Stimulated activated CD4-positive, alpha-beta T cell treated with anti-CD3 and anti-CD28 coated beads, TNF-alpha, amount 100 ng/mL, for 24 hours (primary cell): Measurements from ENCODE around the gene GRIA3.
"Not testable (repeated sequence)": the region's sequence is repeated elsewhere in the genome, so short reads cannot be mapped to it uniquely, and the experiment has no call there.

Source experiments
- DNase-seq, 3 experiments: peaks; one replicate each; pipeline ENCODE4 v3.0.0-alpha.2; 2020; ENCODE audit warnings: low read depth in 3 of 3

Gene GRIA3

GRCh38 chrX:123274796-123275195 is 90.7 kb downstream of the GRIA3 start:
- DNase-seq, result no peak

DNA sequence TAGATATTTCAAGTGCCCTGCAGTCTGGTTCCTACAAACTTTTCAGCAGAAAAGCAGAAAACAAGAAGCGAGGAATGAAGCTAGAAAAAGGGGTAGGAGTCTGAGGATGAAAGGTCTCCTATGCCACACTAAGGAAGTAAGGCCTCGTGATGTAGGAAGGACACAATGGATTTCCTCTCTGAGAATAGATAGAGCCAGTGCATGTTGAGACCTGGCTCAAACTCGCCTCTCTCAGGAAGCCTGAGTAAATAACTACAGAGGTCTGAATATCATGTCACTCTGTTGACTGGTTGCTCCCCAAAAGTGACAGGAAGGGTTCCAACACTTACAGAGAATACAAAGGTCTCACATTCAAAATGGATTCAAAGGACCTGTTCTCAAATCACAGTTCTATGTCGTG is 93.3 kb downstream of the GRIA3 start:
- no peak for DNase-seq

DNA sequence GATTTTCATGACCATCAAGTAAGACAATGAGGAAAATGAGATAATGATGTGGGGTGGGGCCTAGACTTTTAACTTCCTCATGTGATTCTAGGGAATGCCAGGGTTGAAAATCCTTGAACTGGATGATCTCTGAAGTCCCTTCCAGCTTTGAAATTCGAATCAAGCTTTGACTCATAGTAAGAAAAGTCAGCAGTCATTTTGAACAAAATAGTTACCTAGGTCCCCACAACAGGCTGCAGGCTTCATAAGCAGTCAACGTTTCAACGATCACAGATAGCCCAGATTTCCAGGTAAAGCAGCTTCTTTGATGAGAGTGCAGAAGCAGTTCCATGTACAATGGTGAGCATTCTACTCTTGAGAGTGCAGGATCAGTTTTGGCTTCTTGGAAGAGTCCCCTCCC is 93.7 kb downstream of the GRIA3 start:
- no peak for DNase-seq

DNA sequence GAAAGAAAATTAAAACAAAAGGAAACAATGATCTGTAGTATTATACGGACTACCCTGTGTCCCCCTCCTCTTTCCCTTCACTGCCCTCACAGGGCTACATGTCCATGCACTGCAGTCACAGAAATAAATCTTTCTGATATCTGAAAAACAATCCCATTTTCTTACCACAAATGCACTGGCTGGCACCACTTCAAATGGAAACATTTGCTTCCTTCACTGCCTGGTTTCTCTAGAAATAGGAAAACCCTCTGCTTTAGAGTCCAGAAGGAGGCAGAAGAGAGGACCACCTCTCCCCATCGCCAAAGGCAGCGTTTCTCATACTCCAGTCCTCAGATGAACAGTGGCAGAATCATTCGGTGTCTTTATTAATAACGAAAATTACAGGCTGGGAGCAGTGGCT is 98.2 kb downstream of the GRIA3 start:
- DNase-seq, result no peak

GRCh38 chrX:123283407-123283806 is 99.3 kb downstream of the GRIA3 start:
- DNase-seq, result not testable (repeated sequence)

DNA sequence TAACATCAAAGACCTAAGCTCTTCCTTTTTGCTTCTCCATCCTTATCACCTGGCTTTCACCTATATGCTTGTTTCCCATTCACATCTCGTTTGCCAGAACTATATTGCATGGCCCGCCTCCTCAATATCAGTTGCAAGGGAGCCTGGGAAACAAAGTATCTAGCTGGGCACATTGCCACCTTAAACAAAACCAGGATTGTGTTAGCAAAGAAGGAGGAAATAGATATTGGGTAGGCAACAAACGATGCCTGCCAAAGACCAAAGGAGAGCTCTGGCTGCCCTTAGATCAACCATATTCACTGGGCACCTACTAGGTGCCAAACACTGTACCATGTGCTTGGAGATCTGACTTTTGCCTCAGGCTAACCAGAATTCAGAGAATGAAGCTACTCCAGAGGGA is 107.5 kb downstream of the GRIA3 start:
- no peak for DNase-seq

GRCh38 chrX:123298026-123298425 is 113.9 kb downstream of the GRIA3 start:
- no peak for DNase-seq

- DNase-seq, result no peak
These were observed 119.4 kb downstream of the GRIA3 start for GRCh38 chrX:123303429-123303828.

DNA sequence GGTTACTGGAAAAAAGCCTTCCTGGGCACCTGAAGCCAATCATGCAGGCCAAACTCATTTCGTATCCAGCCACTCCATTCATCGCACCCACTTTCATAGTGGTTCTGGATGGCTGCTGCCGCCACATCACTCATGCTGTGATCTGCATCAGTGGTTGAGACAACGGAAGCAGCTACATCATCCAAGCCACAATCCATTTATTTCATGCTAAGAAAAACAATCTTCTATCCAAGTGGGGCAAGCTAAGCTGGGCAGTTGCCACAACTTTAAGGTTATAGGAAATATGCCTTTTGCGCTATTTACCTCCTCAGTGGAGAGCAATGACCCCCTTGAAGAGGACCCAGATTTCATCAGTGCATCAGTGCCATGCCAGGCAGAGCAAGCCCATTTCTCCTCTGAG is 124.6 kb downstream of the GRIA3 start:
- DNase-seq, result no peak

DNA sequence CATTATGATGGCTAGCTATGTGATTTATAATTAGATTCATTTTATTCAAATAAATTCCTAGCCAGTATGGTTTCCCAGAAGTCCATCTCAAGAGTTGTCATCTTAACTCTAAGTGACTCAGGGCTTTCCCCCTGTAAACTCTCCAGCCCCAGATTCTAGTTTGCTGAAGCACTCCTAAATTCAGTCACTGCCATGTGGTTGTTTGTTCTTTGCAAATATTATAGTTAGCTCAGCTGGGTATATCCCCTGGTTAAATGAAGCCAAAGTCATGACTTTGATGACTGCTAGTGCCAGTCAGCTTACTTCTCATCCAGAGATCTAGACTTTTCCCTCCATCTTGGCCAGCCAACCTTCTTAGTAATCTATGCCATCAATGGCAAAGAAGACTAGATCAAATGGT is 126.0 kb downstream of the GRIA3 start:
- DNase-seq, result no peak

DNA sequence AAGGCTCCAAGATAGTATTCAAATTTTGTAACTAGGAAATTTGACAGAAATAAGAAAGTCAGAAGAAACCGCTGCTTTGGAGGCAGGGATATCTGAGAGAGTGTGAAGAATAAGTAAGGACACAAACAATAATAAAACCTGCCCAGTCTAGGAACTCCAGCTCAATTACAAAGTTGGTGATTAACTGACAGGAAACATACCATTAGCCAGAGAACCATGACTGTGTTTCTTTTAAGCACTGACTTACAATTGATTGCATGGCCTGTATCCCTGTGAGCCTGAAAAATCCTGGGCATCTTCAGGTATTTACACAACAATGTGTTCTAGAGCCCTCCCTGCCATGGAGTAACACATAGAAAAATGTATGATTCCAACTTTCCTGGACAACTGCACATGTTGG is 127.4 kb downstream of the GRIA3 start:
- DNase-seq, result no peak

GRCh38 chrX:123313486-123313885 is 129.4 kb downstream of the GRIA3 start:
- DNase-seq, result no peak

DNA sequence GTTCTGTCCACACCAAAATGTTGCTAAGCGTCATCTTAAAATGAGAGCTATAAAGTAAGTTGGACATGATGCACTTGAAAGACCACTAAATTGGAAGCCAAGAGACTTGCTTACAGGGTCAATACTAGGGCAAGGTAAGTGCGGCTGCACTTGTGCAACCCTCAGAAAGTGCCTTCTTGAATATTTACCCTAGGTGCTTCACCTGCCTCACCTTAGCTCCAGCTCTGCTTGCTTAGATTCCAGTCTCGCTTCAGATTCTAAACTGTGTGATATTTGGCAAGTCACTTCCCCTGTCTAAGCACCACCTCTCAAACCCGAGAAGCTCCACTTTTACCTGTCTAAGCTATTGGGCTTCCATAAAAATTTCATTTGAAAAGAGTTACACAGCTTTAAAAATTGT is 136.5 kb downstream of the GRIA3 start:
- no peak for DNase-seq

GRCh38 chrX:123322536-123322935 is 138.5 kb downstream of the GRIA3 start:
- no peak for DNase-seq

GRCh38 chrX:123324625-123325024 is 140.5 kb downstream of the GRIA3 start:
- no peak for DNase-seq

DNA sequence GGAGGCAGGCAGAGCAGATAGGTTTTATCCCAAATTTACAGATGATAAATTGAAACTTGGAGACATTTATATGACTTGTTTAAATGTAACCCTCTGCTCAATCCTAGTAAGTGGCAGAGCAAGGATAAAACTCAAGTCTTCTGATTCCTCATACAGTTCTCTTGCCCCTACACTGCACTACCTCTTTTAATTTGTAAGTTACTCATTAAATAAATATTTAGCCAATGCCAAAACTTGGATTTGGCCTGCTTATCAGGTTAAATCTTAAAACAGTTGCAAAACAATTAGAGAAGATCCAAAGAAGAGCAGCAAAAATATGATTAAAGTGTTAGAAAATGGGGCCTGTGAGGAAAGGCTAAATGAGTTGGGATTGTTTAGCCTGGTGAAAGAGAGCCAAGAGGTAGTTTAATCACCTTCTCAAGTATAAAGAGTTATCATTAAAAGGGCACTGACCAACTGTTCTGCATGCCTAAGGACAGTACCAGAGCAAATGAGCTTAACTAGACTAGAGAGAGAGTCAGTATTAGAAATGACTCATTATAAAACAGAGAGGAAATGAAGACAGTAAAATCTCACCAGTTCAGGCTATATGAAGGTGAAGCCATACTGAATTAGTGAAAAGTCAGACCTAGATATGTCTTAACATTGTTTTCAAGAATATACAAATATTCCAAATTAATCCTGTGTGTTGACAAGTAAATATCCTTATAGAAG is 146.3 kb downstream of the GRIA3 start:
- DNase-seq, result no peak

DNA sequence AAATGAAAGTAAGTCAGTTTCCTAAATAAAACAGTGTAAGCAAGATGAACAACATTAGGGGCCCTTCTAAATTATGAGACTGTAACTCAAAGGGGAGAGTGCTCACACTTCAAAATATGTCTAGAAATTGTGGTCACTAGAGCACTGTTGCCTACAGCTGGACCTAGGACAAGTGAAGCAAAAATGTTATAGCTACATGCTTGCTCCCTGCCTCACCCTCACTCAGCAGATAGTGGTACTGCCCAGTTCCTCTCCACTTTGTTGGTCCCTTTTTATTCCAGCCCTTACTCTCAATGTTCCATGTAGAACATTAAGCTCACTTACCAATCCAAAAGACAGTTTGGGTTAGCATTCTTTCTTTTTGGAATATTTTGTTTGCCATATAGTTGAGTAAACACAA is 147.3 kb downstream of the GRIA3 start:
- DNase-seq, result no peak

- no peak for DNase-seq
These were observed 147.8 kb downstream of the GRIA3 start for GRCh38 chrX:123331859-123332258.

DNA sequence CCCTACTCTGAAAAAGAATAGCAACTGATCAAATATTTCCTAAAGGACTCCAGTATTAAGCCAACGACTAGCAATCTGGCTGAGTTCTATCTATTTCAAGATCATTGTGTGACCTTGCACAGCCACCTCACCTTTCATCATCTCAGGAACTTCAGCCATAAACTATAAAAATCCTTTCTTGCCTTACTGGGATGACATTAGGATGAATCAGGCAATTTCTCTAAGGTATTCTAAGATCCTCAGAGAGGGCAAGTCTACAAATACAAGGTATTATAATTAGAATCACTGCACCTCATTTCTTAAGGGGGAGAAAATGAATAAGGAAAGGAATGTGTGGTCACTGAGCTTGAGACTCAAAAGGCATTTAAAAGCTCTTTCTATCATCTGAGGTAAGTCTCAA is 152.6 kb downstream of the GRIA3 start:
- no peak for DNase-seq

DNA sequence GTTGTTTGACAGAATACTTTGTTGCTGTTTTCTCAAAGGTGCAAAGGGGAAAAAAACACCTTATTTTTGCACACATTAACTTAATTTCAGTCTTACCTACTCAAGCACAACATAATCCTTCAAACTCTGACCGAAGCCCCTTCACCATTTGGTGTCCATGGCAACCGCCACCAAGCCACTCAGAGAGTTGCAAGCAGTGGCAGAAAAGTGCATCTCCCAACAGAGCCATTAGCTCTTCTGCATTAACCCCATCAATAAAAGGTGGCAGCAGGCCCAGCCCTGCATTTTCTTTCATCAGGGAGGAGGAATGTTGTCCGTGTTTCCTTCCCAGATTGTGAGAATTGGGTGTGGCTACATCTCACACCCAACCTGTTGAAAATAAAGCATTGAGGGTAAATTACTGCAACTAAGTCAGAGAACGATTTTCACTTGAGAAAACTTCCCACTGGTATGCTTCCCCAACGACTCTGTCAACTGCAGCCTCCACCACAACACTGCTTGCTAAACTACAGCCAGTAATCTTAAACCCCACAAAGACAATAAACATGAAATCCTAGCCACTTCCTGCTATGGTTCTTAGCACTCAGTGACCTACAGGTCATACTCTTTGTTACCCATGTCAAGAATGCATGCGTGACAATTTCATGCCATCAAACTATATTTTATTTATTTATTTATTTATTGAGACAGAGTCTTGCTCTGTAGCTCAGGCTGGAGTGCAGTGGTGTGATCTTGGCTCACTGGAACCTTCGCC is 154.0 kb downstream of the GRIA3 start:
- DNase-seq, result no peak

DNA sequence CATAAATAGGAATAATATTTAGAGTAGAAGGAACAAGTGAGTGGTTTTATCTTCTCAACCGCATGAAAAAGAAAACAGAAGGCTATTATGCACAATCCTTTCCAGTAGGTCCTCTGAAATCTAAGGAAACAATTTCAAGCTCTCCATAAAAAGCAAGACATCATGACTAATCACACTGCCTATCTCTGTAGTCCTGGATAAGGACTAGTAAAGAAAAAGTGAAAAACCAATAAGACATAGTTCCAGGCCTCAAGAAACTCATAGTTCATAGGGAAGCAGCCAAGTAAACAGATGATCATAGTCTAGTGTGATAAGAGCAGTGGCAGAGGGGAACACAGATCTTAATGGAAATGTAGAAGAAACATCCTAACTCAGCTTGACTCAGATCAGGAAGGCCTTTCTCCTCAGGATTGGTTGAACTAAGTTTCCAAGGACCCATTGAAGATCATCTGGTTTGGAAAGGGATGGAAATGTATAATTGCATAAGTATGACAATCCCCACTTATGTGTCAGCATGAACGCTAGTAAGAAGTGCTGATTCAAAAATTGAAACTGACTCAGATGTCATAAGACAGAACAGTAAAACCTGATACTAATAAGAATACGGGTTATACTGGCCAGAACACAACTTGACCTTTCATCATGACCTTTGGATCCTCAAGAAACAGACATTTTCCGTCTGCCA is 155.3 kb downstream of the GRIA3 start:
- DNase-seq, result no peak

- no peak for DNase-seq
These were observed 156.6 kb downstream of the GRIA3 start for GRCh38 chrX:123340696-123341095.

DNA sequence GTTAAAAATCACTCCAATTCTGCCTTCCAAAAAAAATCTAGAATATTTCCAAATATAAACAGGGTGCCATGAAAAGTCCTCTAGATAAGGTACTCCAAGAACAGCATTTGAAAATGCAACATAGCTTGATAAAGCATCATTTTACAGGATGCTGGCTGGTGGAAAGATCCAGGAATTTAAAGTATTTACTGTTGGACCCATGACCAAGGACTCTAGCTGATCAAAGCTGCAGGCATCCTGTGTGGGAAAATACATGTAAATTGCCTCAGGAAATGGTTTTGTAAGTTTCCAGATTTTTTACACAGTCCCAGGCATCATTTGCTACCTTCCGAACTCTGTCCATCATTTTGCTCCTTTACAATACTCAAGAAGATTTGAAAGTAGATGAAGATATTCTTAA is 164.4 kb downstream of the GRIA3 start:
- no peak for DNase-seq
